Body of pancreas (tissue), 4 donors: ENCODE data around the gene ERCC8.

Source experiments
- POLR2A ChIP-seq, 3 donors: fragments of 450-650 bp; IDR thresholded peaks; one replicate each; pipeline ENCODE4 v1.6.1; 2016; ENCODE audit warnings: antibody characterized with exemption in 3 of 3, mild to moderate bottlenecking in 2 of 3
- TF ChIP-seq, protein P1 (sequence below), 7 experiments: fragments of 450-650 bp in 4 of 7; fragments of 200-600 bp in 3 of 7; sonication (generic) in 3 of 7; IDR thresholded peaks; one replicate each; pipeline ENCODE4 v1.5.1; 2016 to 2019; ENCODE audit warnings: antibody characterized with exemption in 7 of 7

DNA sequence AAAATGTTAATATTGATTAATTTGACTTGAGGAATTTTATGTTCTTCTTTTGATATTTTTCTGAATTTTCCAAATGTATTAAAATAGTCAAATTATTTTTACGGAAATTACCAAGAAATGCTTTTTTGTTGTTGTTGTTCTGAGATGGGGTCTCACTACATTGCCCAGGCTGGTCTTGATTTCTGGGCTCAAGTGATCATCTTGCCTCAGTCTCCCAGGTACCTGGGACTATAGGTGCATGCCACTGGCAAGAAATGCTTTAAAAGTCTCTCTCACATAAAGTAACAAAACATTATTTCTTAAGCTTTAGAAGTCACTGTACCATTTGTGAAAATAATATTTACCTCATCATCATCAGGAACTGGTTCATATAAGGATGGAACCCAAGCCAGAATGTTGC lies 57.8 kb downstream of the ERCC8 start:
- TF ChIP-seq, protein P1, sequence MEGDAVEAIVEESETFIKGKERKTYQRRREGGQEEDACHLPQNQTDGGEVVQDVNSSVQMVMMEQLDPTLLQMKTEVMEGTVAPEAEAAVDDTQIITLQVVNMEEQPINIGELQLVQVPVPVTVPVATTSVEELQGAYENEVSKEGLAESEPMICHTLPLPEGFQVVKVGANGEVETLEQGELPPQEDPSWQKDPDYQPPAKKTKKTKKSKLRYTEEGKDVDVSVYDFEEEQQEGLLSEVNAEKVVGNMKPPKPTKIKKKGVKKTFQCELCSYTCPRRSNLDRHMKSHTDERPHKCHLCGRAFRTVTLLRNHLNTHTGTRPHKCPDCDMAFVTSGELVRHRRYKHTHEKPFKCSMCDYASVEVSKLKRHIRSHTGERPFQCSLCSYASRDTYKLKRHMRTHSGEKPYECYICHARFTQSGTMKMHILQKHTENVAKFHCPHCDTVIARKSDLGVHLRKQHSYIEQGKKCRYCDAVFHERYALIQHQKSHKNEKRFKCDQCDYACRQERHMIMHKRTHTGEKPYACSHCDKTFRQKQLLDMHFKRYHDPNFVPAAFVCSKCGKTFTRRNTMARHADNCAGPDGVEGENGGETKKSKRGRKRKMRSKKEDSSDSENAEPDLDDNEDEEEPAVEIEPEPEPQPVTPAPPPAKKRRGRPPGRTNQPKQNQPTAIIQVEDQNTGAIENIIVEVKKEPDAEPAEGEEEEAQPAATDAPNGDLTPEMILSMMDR (IDR thresholded peaks at IDR 0.05), result no peak
- no peak for TF ChIP-seq POLR2A (IDR thresholded peaks at IDR 0.05)
